Stimulated activated CD4-positive, alpha-beta T cell treated with anti-CD3 and anti-CD28 coated beads, Interleukin-2, amount 100 ng/mL, for 48 hours (primary cell): ENCODE results near the gene SLC23A3.
A peak's percentile ranks its signal among the peaks of the same experiment; 100 is the strongest.
"Not testable (repeated sequence)": the region's sequence is repeated elsewhere in the genome, so short reads cannot be mapped to it uniquely, and the experiment has no call there.

Experiments used
- DNase-seq, 2 donors: peaks; one replicate each; pipeline ENCODE4 v3.0.0-alpha.2; 2020

The SLC23A3 gene

GRCh38 chr2:219204425-219205164 lies 34.8 kb upstream of the SLC23A3 start:
- DNase-seq, result no peak

- DNase-seq, result not testable (repeated sequence)
Observed at GRCh38 chr2:219201331-219201730, 31.5 kb upstream of the SLC23A3 start.

GRCh38 chr2:219200502-219201326 lies 30.9 kb upstream of the SLC23A3 start:
- not testable (repeated sequence) for DNase-seq

DNA sequence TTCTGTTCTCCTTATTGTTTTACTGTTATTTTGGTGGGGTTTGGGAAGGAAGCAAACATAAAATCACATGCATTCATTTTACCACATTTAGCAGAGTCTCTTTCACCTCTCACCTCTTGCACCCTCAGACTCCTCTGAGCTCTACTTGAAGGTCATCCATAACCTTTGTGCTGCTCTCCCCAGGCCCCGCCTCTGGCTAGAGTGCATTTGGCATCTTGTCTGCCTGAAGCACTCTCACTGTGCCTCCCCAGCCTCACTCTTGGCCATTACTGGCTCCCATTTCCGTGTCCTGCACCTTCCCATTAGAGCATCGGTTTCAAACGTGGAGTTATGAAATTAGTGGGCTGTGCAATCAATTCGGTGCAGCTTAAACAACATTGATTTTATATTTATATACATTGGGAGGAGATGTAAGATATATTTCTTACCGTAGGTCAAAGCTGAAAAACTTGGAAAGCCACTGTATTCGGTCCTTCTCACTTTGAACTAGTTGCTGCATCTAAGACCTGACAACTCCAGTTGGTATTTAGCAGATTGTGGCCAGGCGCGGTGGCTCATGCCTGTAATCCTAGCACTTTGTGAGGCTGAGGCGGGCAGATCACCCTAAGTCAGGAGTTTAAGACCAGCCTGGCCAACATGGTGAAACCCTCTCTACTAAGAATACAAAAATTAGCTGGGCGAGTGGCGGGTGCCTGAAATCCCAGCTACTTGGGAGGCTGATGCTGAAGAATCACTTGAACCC lies 29.8 kb upstream of the SLC23A3 start:
- DNase-seq, result no peak

DNA sequence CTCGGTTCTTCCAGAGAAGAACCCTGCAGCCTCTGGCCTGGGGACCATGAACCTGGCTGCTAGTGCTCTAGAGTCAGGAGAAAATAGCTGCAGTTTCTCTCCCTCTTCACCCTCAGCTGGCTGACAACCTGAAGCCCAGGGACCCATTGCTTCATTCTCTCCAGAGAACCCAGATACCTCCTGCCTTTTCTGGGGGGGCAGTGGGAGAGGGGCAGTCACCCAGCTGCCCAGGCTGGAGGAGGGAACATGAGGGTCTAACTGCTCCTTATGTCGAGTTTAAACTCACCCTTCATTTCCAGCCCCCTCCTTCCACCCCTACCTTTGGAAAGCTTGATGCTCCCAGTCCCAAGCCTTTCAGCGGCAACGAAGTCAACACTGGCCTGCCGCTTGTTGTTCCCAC lies 29.1 kb upstream of the SLC23A3 start:
- DNase-seq, result no peak

- no peak for DNase-seq
Observed at GRCh38 chr2:219197388-219197787, 27.6 kb upstream of the SLC23A3 start.

DNA sequence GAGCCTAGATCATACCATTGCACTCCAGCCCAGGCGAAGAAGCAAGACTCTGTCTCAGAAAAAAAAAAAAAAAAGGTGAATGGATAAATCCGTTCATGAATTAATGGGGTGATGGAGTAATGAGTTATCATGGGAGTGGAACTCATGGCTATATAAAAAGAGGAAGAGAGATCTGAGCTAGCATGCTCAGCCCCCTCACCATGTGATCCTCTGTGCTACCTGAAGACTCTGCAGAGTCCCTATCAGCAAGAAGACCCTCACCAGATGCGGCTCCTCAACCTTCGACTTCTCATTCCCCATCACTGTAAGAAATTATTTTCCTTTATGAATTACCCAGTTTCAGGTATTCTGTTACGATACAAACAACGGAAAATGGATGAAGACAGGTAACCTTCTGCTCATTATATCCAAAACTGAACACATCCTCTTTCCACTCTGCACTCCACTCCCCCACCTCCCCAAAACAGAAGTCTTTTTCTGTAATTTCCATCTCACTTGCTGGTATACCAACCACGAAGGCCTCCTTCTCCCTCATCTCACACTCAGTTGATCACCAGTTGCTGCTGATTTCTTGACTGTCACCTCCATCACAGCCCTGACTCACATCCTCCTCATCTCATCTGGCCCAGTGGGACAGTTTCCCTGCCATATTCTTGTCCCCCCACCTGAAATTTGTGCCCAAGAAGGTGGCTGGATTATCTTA lies 17.1 kb upstream of the SLC23A3 start:
- DNase-seq, result no peak

DNA sequence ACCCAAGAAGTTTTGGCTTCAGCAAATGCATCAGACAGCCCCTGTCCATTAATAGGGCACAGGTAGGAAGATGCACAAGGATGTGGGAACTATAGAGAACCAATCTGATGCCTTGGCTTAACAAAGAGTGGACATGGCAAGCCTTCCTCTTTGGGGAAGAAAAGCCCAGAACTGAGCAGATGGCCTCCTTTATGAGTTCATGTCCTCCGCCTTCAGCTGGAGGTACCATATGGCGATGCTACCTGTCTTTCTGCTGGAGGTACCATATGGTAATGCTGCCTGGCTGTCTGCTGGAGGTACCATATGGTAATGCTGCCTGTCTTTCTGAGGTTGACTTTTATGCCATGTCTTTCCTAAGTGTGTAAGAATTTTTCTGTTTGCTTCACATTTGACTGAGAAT lies 14.3 kb upstream of the SLC23A3 start:
- DNase-seq, result no peak

- DNase-seq, result no peak
Observed at GRCh38 chr2:219183151-219183772, 13.4 kb upstream of the SLC23A3 start.

DNA sequence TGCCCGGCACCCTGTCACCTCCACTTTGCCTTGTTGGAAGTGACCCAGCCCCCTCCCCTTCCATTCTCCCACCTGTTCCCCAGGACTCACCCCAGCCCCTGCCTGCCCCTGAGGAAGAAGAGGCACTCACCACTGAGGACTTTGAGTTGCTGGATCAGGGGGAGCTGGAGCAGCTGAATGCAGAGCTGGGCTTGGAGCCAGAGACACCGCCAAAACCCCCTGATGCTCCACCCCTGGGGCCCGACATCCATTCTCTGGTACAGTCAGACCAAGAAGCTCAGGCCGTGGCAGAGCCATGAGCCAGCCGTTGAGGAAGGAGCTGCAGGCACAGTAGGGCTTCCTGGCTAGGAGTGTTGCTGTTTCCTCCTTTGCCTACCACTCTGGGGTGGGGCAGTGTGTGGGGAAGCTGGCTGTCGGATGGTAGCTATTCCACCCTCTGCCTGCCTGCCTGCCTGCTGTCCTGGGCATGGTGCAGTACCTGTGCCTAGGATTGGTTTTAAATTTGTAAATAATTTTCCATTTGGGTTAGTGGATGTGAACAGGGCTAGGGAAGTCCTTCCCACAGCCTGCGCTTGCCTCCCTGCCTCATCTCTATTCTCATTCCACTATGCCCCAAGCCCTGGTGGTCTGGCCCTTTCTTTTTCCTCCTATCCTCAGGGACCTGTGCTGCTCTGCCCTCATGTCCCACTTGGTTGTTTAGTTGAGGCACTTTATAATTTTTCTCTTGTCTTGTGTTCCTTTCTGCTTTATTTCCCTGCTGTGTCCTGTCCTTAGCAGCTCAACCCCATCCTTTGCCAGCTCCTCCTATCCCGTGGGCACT lies 12.7 kb upstream of the SLC23A3 start:
- no peak for DNase-seq

DNA sequence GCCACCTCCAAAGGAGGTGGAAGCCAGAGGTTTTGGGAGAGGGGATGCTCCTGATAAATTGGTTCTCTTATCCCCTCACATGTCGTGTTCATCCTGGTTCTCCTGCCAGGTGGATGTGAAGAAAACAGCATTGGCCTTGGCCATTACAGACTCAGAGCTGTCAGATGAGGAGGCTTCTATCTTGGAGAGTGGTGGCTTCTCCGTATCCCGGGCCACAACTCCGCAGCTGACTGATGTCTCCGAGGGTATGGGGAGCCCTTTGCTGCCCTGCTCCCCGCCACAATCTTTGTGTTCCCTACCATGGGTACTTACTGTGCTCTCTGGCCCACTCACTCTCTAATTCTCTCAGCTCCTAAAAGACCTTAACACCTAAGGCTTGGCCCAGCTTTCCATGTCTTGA lies 11.7 kb upstream of the SLC23A3 start:
- no peak for DNase-seq

DNA sequence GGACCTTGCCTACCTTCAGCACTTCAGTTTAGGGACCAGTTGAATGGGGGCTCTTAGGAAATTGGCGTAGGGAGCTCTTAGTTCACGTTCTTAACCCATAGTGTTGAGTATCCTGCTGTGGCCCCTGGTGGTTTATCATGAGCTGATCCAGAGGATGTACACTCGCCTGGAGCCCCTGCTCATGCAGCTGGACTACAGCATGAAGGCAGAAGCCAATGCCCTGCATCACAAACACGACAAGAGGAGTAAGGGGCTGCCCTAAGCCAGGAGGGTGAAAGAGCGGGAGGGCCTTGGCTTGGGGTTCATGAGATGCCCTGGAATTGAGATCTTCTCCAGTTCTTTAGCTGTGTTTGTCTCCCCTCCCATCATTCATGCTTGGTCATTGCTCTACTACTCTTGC lies 11.1 kb upstream of the SLC23A3 start:
- no peak for DNase-seq

DNA sequence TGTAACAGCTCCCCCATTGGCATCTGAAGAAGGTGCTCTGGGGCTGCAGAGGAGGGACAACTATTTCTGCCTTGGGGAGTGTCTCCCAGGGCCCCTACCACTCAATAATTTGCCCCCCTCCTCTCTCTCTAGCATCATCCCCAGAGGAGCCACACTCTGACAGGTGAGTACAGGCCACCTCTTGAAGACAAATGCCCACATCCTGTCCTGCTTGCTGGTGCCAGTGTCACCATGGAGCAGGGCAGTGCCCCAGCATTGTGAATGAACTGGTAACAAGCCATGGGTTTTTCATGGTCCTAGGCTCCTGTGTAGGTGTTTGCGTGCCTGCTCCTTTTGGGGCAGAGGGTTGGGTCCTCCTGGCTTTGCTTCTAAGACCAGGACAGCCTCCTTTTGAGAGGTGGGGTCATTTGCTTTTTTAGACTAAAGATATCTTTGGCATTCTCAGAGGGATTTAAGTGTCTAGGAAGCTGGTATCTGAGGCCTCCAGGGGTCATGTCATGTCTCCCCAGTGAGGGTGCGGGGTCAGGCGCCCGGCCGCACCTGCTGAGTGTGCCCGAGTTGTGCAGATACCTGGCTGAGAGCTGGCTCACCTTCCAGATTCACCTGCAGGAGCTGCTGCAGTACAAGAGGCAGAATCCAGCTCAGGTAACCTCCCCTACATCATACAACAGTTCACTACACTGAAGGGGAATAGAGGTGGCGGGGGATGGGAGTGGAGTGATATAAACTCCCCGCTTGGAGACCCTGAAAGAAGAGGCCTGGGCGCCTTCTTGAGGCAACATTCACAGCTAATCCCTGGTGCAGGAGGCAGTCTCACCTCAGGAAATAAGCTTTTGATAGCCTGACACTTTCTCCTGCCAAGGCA lies 10.0 kb upstream of the SLC23A3 start:
- no peak for DNase-seq

DNA sequence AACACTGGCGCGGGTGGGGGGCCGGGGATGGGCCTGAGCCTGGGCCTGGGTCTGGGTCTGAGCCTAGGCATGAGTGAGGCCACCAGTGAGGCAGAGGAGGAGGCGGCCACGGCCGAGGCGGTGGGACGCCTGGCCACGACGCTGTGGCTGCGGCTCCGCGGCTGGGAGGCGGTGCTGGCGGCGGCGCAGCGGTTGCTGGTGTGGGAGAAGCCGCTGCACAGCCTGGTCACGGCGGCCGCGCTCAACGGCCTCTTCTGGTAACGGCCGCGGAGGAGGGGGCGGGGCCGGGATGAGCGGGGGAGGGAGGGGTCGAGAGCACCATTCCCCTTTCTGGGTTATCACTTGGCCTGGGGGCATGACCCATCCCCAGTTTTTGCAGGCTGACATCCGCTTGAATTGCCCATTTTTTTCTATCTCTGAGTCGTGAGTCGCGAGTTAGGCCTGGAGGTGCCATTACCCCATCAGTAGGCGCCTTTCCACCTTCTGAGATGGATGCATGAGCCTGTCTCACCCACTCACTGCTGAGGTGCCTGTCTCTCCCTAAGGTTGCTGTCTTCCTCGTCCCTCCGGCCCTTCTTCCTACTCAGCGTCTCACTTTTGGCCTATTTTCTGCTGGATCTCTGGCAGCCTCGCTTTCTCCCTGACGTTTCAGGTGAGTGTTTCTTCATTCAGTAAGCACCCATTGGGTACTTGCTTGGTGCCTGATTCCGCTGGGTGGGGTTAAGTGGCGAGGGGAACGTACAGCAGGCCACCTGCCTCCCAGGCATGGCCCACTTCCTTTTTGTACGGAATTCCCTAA lies 8.7 kb upstream of the SLC23A3 start:
- DNase-seq, result peak in 1 of 2 donors; percentile 28

DNA sequence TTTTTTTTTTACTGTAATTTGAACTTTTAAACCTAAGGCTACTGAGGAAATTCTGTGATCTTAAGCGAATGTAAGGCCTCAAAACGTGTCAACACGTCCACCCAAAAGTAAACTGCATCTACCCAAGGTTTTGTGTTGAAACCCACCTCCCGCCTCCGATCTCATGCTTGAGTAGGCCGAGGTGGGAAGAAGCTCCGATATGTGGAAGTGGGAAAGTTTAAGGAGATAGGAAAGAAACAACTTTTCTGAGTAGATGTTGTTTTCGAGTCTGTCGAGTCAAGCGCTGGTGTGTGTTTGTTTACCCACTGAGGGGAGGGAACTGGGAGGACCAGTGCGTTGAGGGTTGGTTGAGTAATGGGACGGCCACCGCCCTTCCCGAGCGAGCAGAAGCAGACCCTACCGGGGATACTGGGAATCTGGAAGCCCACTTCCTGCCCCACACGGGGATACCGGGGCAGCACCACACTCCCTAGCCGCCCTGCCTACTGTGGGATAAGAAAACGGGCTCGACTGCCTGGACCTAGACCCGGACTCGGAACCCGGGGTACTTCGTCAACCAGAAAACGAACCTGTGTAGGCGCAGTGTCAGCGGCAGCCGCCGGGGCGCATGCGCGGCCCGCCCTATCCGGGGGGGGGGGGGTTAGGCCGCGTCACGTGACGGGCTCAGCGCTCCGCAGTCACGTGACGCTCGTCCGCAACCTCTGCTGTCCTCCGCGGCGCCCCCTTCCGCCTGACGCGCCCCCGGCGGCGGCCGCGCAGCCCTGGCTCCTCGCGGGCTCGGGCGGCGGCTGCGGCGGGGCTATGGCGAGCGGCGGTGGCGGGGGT lies 7.9 kb upstream of the SLC23A3 start, which contains the start of gene RETREG2:
Gene RETREG2 (plus strand): TSS at position 724 of the 825 bp plus-strand sequence. CDS start 78 bp downstream, at position 802.
- DNase-seq, result peak; percentile 59 to 71

GRCh38 chr2:219176818-219177551 lies 7.2 kb upstream of the SLC23A3 start, which contains the start of gene CNPPD1:
CNPPD1 (minus strand) TSS chr2:219176925; CDS start chr2:219176828, 97 bp downstream.
- DNase-seq, result peak; percentile 80 to 84
